T-cell (primary cell): Measurements from ENCODE around the gene ZMYM4. TPM values are rescaled to one million over a fixed set of nuclear protein-coding genes. Genes with fewer than 3 reads are reported as not detected.

ENCODE experiments used
- ATAC-seq, 4 experiments: fragments of 200-7000 bp in 3 of 4; fragments of 150-1000 bp in 1 of 4; cut with Tn5 transposase; replicated peaks in 1 of 4; 1 replicate in 3 of 4; 2 replicates in 1 of 4; pipeline ENCODE4 v1.10.0; 2021; ENCODE audit warnings: moderate library complexity in 3 of 4, mild to moderate bottlenecking in 2 of 4, moderate number of reproducible peaks in 1 of 4
- CTCF ChIA-PET, 2 donors: fragments of 300-600 bp; sonication (Branson Sonifier 250); formaldehyde crosslinking; loops; one replicate each; lab custom pipeline; 2022; ENCODE audit warnings: antibody characterized with exemption in 2 of 2; lab: Charles Lee
- POLR2A ChIA-PET, 2 donors: fragments of 300-600 bp; sonication (Branson Sonifier 250); formaldehyde crosslinking; loops; one replicate each; lab custom pipeline; 2022; ENCODE audit warnings: antibody characterized with exemption in 2 of 2; lab: Charles Lee
- DNase-seq, 35 experiments: peaks; one replicate each; pipeline versions ENCODE4 v3.0.0 to v3.0.0-alpha.2; 2013 to 2023
- H3K27ac ChIP-seq: one replicate; pipeline ENCODE4 v1.5.1; 2013; ENCODE audit warnings: low read length
- H3K27me3 ChIP-seq, 2 experiments: replicated peaks in 1 of 2; 1 replicate in 1 of 2; 2 replicates in 1 of 2; pipeline versions ENCODE4 v1.6.1 to v1.7.0; 2013; ENCODE audit warnings: low read length in 1 of 2, mixed read lengths in 1 of 2; ENCODE audit not compliant: control insufficient read depth in 2 of 2, insufficient read depth in 2 of 2; ENCODE audit errors: extremely low read depth in 1 of 2
- H3K36me3 ChIP-seq, 2 donors: 1 replicate in 1 of 2; 2 replicates in 1 of 2; pipeline versions ENCODE4 v1.6.1 to v1.7.0; 2013; ENCODE audit warnings: low read length in 1 of 2; ENCODE audit not compliant: control insufficient read depth in 2 of 2, insufficient read depth in 1 of 2; ENCODE audit errors: extremely low read depth in 1 of 2
- H3K4me1 ChIP-seq, 2 experiments: 1 replicate in 1 of 2; 2 replicates in 1 of 2; pipeline versions ENCODE4 v1.6.1 to v1.7.0; 2013; ENCODE audit warnings: low read length in 2 of 2, mixed read lengths in 1 of 2; ENCODE audit not compliant: insufficient read depth in 2 of 2, control insufficient read depth in 1 of 2; ENCODE audit errors: extremely low read depth in 1 of 2
- H3K4me3 ChIP-seq, 2 donors: 1 replicate in 1 of 2; 2 replicates in 1 of 2; pipeline versions ENCODE4 v1.5.1 to v1.7.0; 2013; ENCODE audit warnings: mild to moderate bottlenecking in 2 of 2, low read length in 1 of 2, moderate library complexity in 1 of 2; ENCODE audit not compliant: control insufficient read depth in 1 of 2; ENCODE audit errors: extremely low read depth in 1 of 2
- H3K9me3 ChIP-seq: 2 replicates; pipeline ENCODE4 v1.7.0; 2013
- H3K27ac Mint-ChIP-seq, 2 donors: one replicate each; pipeline ENCODE4 v1.8.0; 2020 to 2021; ENCODE audit warnings: mild to moderate bottlenecking in 2 of 2, mixed read lengths in 2 of 2
- H3K27me3 Mint-ChIP-seq, 2 donors: one replicate each; pipeline ENCODE4 v1.8.0; 2021 to 2022; ENCODE audit warnings: mixed read lengths in 2 of 2
- H3K36me3 Mint-ChIP-seq: one replicate; pipeline ENCODE4 v1.8.0; 2021; ENCODE audit warnings: mixed read lengths
- H3K4me1 Mint-ChIP-seq, 3 donors: one replicate each; pipeline ENCODE4 v1.8.0; 2020 to 2022; ENCODE audit warnings: mixed read lengths in 3 of 3, mild to moderate bottlenecking in 1 of 3
- H3K4me3 Mint-ChIP-seq, 3 donors: one replicate each; pipeline ENCODE4 v1.8.0; 2020 to 2022; ENCODE audit warnings: mild to moderate bottlenecking in 3 of 3, mixed read lengths in 3 of 3, moderate library complexity in 3 of 3
- H3K9me3 Mint-ChIP-seq, 3 donors: one replicate each; pipeline ENCODE4 v1.8.0; 2020 to 2022; ENCODE audit warnings: mixed read lengths in 3 of 3
- WGBS: methylation state at CpG from one replicate; pipeline ENCODE4 v1.1.5; 2013; ENCODE audit warnings: missing lambda C conversion rate; ENCODE audit not compliant: insufficient coverage; 5-methylcytosine and 5-hydroxymethylcytosine counted together
- total RNA-seq, 35 experiments: library from RNA in 6 of 35; stranded (reverse) in 6 of 35; fragments of 120-200 nt in 1 of 35; gene quantifications; one replicate each; pipeline versions ENCODE4 v1.2.1 to v1.2.4 and lab custom pipeline; 2013 to 2026

Gene ZMYM4
- total RNA-seq, 5 donors from 2014 or later (not counting 1 experiment from before 2014, with no cell fraction given), result 28.7 to 41.7 (median 38.5) TPM

DNA sequence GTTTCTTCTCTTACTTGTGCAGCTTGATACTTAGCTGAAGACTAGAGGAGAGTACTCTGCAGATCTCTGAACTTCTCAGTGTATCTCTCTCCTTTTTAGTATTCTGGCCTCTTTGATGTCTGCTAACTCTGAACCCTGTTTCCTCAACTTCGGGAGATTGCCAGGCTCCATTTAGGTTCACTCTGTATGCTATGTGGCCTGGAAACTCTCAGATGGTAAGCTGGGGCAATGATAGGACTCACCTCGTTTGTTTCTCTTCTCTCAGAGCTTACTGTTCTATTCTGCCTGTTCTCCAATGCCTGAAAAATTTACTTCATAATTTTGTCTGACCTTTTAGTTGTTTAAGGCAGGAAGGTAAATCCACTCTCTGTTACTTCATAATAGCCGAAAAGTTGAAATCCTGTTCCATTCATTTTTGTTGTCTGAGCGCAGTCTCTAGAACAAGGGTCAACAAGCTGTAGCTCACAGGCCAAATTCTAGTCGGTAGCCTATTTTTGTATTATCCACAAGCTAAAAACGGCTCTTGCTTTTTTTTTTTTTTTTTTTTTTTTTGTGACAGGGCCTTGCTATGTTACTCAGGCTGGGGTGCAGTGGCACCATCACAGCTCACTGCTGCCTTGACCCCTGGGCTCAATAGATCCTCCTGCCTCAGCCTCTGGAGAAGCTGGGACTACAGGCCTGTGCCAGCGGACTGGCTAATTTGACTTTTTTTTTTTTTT is 33.3 kb downstream of the ZMYM4 start:
- peaks cover 12 to 27% (median 14%) of the 10 kb centered on the region in 3 donors for H3K4me1 Mint-ChIP-seq
- Histone ChIP-seq H3K27ac (no peak overlapping the region), H3K9me3 (no peaks in the 10 kb centered on the region), H3K27me3 (no peaks in the 10 kb centered on the region), H3K36me3 (peaks cover 4% of the 10 kb centered on the region in 2 donors), H3K4me1 (peaks cover 0 to 4% of the 10 kb centered on the region in 2 experiments), H3K4me3 (no peak overlapping the region)
- H3K27ac Mint-ChIP-seq, result no peak overlapping the region
- H3K4me3 Mint-ChIP-seq, result no peak overlapping the region
- H3K36me3 Mint-ChIP-seq, result peaks cover 12% of the 10 kb centered on the region
- no peaks in the 10 kb centered on the region for H3K27me3 Mint-ChIP-seq
- ATAC-seq, result no peak
- 80% methylated on average over 2 of the region's 7 CpGs for WGBS
- H3K9me3 Mint-ChIP-seq, result no peaks in the 10 kb centered on the region
- POLR2A ChIA-PET, result interaction anchor here (0.6 to 0.7 kb wide), 3 partner anchors 109 to 447 kb away, joined by 4 to 7 read pairs (median 7); partner anchors contain the start of gene SFPQ (in 1 of the 2)
- no peak for DNase-seq
- CTCF ChIA-PET, result interaction anchor here (0.5 to 1.8 kb wide), 8 partner anchors 93 to 1243 kb away, joined by 3 to 12 read pairs (median 8); no protein-coding TSS in a partner anchor

- no peaks in the 10 kb centered on the region for H3K27me3 ChIP-seq
- H3K4me3 Mint-ChIP-seq, result no peak overlapping the region
- H3K36me3 ChIP-seq, result peaks cover 0 to under 1% of the 10 kb centered on the region in 2 donors
- ATAC-seq (no peak), DNase-seq (no peak)
- ChIA-PET CTCF (no interaction called here), POLR2A (no interaction called here)
- peaks cover 4 to 13% (median 5%) of the 10 kb centered on the region in 3 donors for H3K4me1 Mint-ChIP-seq
- no peaks in the 10 kb centered on the region for H3K27me3 Mint-ChIP-seq
- no peaks in the 10 kb centered on the region for H3K4me1 ChIP-seq
- no peaks in the 10 kb centered on the region for H3K9me3 Mint-ChIP-seq
- H3K9me3 ChIP-seq, result no peaks in the 10 kb centered on the region
- H3K36me3 Mint-ChIP-seq, result peaks cover 15% of the 10 kb centered on the region
- no peak overlapping the region for H3K27ac ChIP-seq
- no peak overlapping the region for H3K4me3 ChIP-seq
- 90% methylated on average over 2 of the region's 3 CpGs for WGBS
- H3K27ac Mint-ChIP-seq, result no peak overlapping the region
Measured at GRCh38 chr1:35305383-35305782, 36.9 kb downstream of the ZMYM4 start.

DNA sequence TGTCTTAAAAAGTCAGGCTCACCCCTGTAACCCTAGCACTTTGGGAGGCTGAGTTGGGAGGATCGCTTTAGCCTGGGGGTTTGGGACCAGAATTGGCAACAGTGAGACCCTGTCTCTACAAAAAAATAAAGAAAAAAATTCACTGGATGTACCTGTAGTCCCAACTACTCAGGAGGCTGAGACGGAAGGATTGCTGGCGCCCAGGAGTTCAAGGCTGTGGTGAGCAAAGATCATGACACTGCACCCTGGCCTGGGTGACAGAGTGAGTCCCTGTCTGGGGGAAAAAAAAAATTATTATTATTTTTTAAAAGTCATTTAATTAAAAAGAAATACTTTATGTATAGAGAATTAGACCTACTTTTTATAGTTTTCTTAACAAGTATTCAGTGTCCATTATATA is 47.1 kb downstream of the ZMYM4 start:
- Mint-ChIP-seq H3K27ac (no peak overlapping the region), H3K36me3 (peaks cover 18% of the 10 kb centered on the region), H3K9me3 (no peaks in the 10 kb centered on the region), H3K27me3 (no peaks in the 10 kb centered on the region), H3K4me1 (peaks cover under 1 to 3% (median 3%) of the 10 kb centered on the region in 3 donors), H3K4me3 (no peak overlapping the region)
- H3K4me1 ChIP-seq, result no peaks in the 10 kb centered on the region
- H3K36me3 ChIP-seq, result peaks cover 0 to 8% of the 10 kb centered on the region in 2 donors
- ATAC-seq (no peak), DNase-seq (no peak)
- POLR2A ChIA-PET, result no interaction called here
- CTCF ChIA-PET, result no interaction called here
- H3K27me3 ChIP-seq, result no peaks in the 10 kb centered on the region
- H3K9me3 ChIP-seq, result no peaks in the 10 kb centered on the region
- H3K4me3 ChIP-seq, result no peak overlapping the region
- WGBS, result no CpG with 5 or more reads among the region's 3 CpGs
- H3K27ac ChIP-seq, result no peak overlapping the region

- peaks cover 18% of the 10 kb centered on the region for H3K36me3 Mint-ChIP-seq
- Histone ChIP-seq H3K36me3 (peaks cover 0 to 4% of the 10 kb centered on the region in 2 donors), H3K27ac (no peak overlapping the region), H3K4me1 (no peaks in the 10 kb centered on the region), H3K4me3 (no peak overlapping the region), H3K27me3 (no peaks in the 10 kb centered on the region), H3K9me3 (no peaks in the 10 kb centered on the region)
- H3K27ac Mint-ChIP-seq, result no peak overlapping the region
- no peak overlapping the region for H3K4me3 Mint-ChIP-seq
- no peak for ATAC-seq
- POLR2A ChIA-PET, result no interaction called here
- H3K9me3 Mint-ChIP-seq, result no peaks in the 10 kb centered on the region
- H3K27me3 Mint-ChIP-seq, result no peaks in the 10 kb centered on the region
- H3K4me1 Mint-ChIP-seq, result peaks cover 6 to 7% (median 7%) of the 10 kb centered on the region in 3 donors
- no CpG with 5 or more reads among the region's 1 CpG for WGBS
- CTCF ChIA-PET, result no interaction called here
- DNase-seq, result no peak
Measured at GRCh38 chr1:35316264-35316663, 47.8 kb downstream of the ZMYM4 start.

GRCh38 chr1:35319988-35320713 is 51.6 kb downstream of the ZMYM4 start:
- Histone ChIP-seq H3K36me3 (peaks cover 0 to 2% of the 10 kb centered on the region in 2 donors), H3K27me3 (no peaks in the 10 kb centered on the region), H3K9me3 (no peaks in the 10 kb centered on the region), H3K4me3 (no peak overlapping the region), H3K4me1 (no peaks in the 10 kb centered on the region), H3K27ac (no peak overlapping the region)
- H3K4me3 Mint-ChIP-seq, result no peak overlapping the region
- CTCF ChIA-PET, result interaction anchor here in 1 of 2 donors (0.7 to 1.3 kb wide), 2 partner anchors 13 to 15 kb away, joined by 3 to 5 read pairs; no protein-coding TSS in a partner anchor
- H3K4me1 Mint-ChIP-seq, result peaks cover 18 to 32% (median 22%) of the 10 kb centered on the region in 3 donors
- 100% methylated on average over 3 of the region's 4 CpGs for WGBS
- H3K36me3 Mint-ChIP-seq, result peaks cover 25% of the 10 kb centered on the region
- no peaks in the 10 kb centered on the region for H3K27me3 Mint-ChIP-seq
- DNase-seq, result no peak
- ATAC-seq, result no peak
- no peak overlapping the region for H3K27ac Mint-ChIP-seq
- H3K9me3 Mint-ChIP-seq, result no peaks in the 10 kb centered on the region
- POLR2A ChIA-PET, result no interaction called here

GRCh38 chr1:35320937-35321336 is 52.4 kb downstream of the ZMYM4 start:
- peaks cover 0 to 2% of the 10 kb centered on the region in 2 donors for H3K36me3 ChIP-seq
- no peaks in the 10 kb centered on the region for H3K9me3 Mint-ChIP-seq
- peaks cover 18 to 32% (median 22%) of the 10 kb centered on the region in 3 donors for H3K4me1 Mint-ChIP-seq
- DNase-seq (no peak), ATAC-seq (no peak)
- H3K4me1 ChIP-seq, result no peaks in the 10 kb centered on the region
- ChIA-PET CTCF (interaction anchor here in 1 of 2 donors (0.7 to 1.3 kb wide), 2 partner anchors 12 to 16 kb away, joined by 3 to 5 read pairs; no protein-coding TSS in a partner anchor), POLR2A (interaction anchor here in 1 of 2 donors (0.6 kb wide), 1 partner anchor 29 kb away, joined by 10 read pairs; no protein-coding TSS in a partner anchor)
- H3K27me3 Mint-ChIP-seq, result no peaks in the 10 kb centered on the region
- no peak overlapping the region for H3K4me3 Mint-ChIP-seq
- no peaks in the 10 kb centered on the region for H3K27me3 ChIP-seq
- no peak overlapping the region for H3K27ac ChIP-seq
- no peaks in the 10 kb centered on the region for H3K9me3 ChIP-seq
- WGBS, result 100% methylated on average over 3 of the region's 3 CpGs
- H3K27ac Mint-ChIP-seq, result no peak overlapping the region
- no peak overlapping the region for H3K4me3 ChIP-seq
- H3K36me3 Mint-ChIP-seq, result peaks cover 25% of the 10 kb centered on the region
